Activated CD4-positive, alpha-beta T cell treated with anti-CD3 and anti-CD28 coated beads, Interleukin-2, amount 50 U/mL, for 1 hour (primary cell): ENCODE data around the gene GPC6.

Source experiments
- DNase-seq: peaks from one replicate; pipeline ENCODE4 v3.0.0-alpha.2; 2020

The GPC6 gene

DNA sequence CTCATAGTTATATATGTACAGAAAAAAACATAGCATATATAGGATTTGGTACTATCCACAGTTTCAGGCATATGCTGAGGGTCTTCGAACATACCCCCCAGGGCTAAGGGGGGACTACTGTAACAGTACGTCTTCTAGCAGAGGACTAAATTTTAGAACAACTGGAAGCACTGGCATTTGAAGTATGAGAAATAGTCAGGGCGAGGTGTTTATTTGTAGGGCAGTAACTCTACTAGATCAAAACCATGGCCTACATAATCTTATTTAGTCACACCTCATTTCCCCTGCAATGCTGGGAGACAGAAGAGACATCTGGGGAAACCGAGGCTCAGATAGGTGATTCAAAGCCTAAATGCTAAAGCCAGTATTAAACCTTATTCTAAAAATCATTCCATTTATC is 1007.2 kb downstream of the GPC6 start:
- DNase-seq: no peak

- DNase-seq: no peak
Measured at GRCh38 chr13:94234738-94235137, 1008.1 kb downstream of the GPC6 start.

DNA sequence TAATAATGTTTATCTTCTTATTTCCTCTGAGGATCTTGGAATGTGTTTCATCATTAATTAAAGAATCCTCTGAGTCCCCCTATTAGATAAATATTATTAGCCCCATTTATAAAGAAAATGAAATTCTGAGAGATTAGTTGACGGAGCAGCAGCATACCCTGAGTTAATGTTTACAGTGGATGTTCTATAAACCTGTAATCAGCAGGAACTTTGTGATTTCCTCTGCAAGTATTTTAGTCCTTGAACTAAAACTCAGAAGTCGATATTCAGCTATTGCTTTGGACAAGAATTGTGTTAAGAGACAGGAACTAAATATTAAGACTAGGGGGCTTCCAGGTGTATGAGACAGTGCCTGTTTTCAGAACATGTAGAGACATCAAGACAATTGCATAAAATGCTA is 1009.5 kb downstream of the GPC6 start:
- DNase-seq: no peak

GRCh38 chr13:94236872-94237271 is 1010.3 kb downstream of the GPC6 start:
- DNase-seq: no peak

- DNase-seq: no peak
Measured at GRCh38 chr13:94239135-94239534, 1012.5 kb downstream of the GPC6 start.

GRCh38 chr13:94242554-94242953 is 1015.9 kb downstream of the GPC6 start:
- DNase-seq: no peak

DNA sequence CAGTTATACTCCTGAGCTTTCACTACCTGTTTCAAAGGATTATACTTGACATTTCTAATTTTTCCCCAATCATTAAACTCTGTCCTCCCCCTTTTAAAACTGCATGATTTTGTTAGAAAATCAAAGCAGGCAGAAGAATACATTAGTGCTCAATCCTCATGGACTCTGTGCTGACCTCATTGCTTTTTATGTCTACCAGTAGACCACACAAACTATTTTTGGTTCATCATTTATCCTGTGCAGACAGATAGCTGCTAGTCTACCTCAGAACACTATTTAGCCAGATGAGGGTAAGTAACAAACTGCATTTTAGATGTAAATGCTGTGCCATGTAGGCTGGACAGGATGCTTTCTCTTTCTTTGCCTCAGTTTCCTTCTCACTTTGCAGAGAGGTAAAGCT is 1016.9 kb downstream of the GPC6 start:
- no peak for DNase-seq

- no peak for DNase-seq
Measured at GRCh38 chr13:94246495-94246894, 1019.9 kb downstream of the GPC6 start.

DNA sequence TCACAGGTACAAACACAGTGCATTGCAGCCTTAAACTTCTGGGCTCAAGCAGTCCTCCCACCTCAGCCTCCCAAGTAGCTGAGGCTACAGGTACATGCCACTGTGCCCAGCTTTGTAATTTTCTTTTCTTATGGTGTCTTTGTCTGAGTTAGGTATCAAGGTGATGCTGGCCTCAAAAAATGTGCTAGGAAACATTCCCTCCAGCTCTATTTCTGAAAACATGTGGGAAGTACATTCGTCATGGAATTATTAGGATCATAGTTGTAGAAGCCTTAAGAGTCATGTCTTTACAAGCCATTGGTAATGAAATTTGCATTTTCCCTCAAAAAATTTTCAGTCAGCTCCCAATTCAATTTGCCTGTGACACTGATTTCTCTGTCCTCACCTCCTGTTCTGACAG is 1021.3 kb downstream of the GPC6 start:
- DNase-seq: no peak

- no peak for DNase-seq
Measured at GRCh38 chr13:94248454-94249228, 1022.0 kb downstream of the GPC6 start.

- DNase-seq: no peak
Measured at GRCh38 chr13:94249512-94249911, 1022.9 kb downstream of the GPC6 start.

DNA sequence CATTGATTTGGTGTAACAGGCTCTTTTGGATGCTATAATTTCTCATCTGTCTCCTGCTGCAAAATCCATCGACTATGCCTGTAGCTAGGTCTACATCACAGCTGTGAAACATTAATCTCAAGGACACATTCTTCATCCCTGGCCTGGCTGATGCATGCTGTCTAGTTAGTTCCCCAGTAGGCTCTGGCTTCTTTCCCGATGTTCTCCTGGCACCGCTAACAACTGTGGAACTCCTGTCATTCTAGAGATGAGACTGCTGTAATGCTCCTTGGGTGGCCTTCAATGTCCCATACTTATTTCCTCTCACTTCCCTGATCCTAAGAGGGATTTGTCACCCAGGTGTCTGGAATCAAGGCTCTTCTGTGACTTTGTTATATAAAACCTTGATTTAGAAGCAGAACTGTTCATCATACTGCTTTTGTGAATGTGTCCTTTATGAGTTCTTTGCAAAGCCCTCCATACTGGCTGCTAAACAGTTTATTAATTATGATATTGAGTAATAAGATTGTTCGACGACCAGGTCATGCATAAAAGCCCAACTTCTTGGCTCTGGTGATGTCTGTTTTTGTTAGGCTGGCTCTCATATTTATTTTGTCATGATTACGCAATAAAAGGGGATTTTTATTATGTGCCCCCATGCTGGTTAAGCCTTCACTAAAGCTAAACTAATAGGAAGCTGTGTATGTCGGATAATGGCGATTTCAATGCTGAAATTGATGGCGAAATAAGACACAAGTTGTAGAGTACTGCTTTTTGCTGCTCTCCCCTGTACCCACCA is 1025.4 kb downstream of the GPC6 start:
- no peak for DNase-seq

GRCh38 chr13:94254737-94255136 is 1028.1 kb downstream of the GPC6 start:
- no peak for DNase-seq

DNA sequence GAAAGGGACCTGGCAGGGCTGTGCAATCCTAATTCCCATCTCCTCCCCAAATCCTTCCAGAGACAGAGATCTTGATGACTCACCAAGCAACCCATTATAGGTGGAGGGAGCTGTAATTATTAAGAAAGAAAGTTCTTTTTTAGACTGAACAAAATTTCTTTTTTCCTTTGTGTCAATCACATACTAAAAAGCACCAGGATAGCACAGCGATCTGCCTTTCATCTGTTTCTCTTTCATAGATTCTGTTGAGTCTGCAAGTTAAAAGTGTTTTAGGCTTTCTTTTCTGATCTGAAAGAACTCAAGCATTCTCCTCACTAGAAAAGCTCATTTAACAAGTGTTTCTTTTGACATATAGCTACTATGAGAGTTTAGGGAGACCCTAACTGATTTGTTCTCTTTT is 1030.1 kb downstream of the GPC6 start:
- no peak for DNase-seq

GRCh38 chr13:94259984-94260383 is 1033.4 kb downstream of the GPC6 start:
- no peak for DNase-seq

DNA sequence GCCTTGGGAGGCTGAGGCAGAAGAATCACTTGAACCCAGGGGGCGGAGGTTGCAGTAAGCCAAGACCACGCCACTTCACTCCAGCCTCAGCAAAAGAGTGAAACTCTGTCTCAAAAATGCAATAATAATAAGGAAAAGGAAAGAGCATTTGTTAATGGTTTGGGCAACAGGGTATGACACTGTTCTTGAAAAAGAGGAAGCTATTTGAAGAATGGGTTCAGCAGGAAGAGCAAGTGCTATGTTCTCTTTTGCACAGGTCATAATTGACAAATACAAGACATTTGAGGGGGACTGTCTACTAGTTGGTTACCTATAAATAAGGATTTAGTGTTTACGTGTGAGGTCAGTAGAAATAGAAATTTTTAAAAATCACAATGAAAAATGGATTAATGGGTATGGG is 1034.6 kb downstream of the GPC6 start:
- no peak for DNase-seq

DNA sequence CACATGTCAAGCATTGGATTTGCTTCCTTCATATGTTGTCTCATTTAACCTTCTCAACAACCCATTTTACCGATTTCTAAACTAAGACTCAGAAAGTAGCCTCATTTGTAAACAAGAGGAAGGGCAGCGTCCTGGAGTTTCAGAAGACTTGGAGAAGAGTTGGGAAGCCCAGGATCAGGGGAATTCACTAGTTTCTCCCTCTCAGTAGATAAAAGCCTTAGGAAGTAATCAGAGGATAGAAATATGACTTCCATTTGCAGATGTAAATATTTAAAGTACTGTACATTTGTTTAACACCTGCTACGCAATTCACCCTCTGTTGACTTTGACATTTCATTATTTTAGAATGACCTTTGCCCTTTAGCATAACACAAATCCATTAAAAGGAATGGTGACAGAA is 1036.4 kb downstream of the GPC6 start:
- no peak for DNase-seq

DNA sequence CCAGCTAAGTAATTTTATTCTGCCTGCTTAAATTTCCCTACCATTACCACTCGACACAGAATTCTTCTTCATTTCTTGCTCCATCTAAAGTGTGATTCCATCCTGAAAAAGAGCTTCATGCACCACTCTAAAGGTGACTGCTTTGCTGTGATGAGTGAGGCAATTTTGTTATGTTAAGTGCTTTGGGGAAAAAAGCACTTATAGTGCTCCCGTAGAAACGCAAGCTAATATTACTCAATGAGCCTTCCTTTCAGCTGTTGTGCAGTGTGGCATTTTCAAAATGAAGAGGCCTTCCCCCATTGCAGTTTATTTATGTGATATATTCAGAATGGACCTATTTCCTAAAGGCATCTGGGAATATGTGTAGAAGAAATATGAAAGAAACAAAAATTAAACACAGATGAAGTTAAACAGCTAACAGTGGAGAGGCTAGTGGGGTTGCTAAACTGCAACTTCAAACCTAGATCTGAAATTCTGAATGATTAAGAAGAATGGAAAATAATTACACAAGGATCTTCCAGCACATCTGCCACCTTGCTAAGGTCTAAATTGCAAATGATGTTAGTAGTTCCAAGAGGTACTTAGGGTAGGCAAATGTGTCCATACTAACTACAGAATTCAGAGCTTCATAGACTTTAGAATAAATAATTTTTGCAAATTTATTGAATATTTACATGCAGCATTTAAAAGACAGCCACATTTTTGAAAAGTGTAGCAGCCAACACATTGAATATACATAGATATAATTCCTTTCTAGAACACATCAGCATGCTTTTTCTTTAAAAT is 1041.2 kb downstream of the GPC6 start:
- no peak for DNase-seq

- no peak for DNase-seq
Measured at GRCh38 chr13:94268661-94269060, 1042.1 kb downstream of the GPC6 start.

DNA sequence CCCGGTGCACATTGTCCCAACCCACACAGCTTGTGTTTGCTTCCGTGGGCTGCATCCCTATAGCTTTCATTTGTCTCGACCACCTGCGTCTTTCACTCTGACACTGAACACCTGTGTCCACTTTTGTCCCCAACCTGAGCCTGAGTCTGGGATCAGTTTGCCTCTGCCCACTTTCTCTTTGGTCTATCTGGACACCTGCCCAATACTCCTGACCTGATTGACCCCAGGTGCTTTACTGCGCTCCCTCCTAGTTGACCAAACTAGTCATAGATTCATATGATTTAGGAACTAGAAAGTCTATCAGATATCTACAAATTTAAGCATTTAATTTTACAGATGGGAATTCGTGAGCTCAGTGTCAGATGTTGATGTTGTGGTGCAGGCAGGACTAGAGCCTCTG is 1043.0 kb downstream of the GPC6 start:
- DNase-seq: no peak

- DNase-seq: no peak
Measured at GRCh38 chr13:94270556-94270955, 1043.9 kb downstream of the GPC6 start.

- DNase-seq: no peak
Measured at GRCh38 chr13:94272038-94272437, 1045.4 kb downstream of the GPC6 start.

DNA sequence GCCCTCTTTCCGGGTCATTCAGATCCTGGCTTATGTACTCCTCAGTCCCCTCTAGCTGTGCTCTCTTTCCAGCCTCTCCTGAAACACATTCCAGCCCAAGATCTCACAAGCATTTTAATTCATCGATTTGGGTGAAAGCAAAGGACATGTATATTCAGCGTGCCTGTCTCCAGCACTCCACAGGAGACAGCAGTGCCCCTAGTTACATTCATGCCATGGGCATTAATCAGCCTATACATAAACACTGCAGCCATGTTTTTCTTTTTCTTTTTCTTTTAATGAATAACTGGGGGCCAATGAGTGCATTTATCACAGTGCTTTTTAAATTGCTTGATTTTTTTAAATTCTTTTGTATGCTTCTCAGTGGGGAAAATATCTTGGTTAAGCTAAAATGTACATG is 1053.7 kb downstream of the GPC6 start:
- no peak for DNase-seq

DNA sequence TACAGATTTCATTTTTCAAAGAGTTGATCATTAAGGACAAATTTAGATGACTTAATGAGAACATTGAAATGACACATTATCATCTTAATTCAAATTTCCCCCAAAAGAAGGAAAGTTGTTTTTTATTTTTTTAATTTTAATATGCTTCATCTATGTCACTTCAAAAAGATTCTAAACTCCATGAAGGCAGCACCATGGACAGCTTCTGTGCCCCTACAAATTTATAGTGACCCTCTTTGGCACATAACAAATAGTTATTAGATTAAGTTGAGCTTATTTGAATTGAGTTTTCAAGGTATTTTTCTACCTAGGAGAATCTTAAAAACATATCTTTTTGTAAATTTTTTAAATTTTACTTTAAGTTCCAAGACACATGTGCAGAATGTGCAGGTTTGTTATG is 1054.2 kb downstream of the GPC6 start:
- DNase-seq: no peak
